ENCODE results near the gene CFAP65.
A peak's percentile ranks its signal among the peaks of the same experiment; 100 is the strongest.

Gene CFAP65

DNA sequence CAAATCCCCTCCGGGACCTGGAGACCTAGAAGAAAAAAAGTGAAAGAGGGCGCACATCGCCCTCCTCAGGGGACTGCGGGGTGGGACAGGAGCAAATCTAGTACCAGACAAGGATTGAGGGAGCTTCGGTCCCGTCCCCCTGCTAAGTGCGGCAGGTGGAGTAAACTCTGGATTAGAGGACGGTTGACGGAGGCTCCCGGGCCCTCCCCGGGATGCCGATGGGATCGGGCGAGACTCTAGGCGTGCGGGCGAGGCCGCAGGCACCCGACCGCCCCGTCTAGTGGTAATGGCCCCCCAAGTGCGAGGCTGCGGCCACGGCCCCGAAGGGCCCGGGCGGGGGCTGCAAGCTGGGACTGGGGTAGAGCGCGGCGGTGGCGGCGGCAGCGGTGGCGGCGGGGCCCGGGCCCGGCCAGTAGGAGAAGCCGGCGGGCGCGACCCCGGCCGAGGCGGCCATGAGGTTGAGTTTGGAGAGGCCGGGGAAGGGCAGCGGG, 59.9 kb downstream of the CFAP65 start:
- DNase-seq (ENCODE audit: low read depth, low spot score), result no peak
- H3K4me3 ChIP-seq (ENCODE audit: low read depth, low read length), result no peak overlapping the region
- in situ Hi-C loops (cut with HindIII; ENCODE audit: low sequenced_read_pairs), result no loop called here
- TF ChIP-seq, protein P1, sequence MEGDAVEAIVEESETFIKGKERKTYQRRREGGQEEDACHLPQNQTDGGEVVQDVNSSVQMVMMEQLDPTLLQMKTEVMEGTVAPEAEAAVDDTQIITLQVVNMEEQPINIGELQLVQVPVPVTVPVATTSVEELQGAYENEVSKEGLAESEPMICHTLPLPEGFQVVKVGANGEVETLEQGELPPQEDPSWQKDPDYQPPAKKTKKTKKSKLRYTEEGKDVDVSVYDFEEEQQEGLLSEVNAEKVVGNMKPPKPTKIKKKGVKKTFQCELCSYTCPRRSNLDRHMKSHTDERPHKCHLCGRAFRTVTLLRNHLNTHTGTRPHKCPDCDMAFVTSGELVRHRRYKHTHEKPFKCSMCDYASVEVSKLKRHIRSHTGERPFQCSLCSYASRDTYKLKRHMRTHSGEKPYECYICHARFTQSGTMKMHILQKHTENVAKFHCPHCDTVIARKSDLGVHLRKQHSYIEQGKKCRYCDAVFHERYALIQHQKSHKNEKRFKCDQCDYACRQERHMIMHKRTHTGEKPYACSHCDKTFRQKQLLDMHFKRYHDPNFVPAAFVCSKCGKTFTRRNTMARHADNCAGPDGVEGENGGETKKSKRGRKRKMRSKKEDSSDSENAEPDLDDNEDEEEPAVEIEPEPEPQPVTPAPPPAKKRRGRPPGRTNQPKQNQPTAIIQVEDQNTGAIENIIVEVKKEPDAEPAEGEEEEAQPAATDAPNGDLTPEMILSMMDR (IDR thresholded peaks at IDR 0.05; ENCODE audit: low read depth, low read length), result no peak

DNA sequence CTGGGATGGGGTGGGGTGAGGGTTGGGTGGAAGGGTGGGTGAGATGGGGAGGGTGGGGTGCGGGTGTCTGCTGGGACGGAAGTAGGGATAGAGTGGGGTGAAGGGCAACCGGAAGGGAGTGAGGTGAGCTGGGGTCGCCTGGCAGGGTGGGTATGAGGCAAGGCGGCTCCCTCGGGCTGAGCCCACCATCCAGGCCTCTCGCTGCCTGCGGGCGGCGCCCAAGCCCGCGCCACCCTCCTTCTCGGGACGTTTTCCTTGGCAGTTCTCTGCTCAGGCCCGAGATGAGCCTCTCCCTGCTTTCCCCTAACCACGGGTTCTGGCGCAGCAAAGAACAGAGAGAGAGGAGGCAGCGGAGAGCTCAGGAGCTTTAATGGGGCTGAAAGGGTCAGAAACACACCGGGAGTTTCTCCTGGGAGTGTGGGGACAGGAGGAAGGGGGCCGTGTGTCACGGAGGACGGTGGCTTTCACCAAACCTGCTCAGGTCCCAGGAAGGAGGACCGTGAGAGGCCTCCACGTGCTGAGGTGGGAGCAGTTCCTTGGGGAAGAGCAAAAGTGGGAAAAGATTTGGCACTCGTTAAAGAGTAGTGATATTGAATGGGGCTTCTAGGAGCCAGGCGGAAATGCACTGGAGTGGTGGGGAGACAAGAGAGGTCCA, 60.5 kb downstream of the CFAP65 start:
- in situ Hi-C loops (cut with HindIII; ENCODE audit: low sequenced_read_pairs), result no loop called here
- no peak for DNase-seq (ENCODE audit: low read depth, low spot score)
- TF ChIP-seq, protein P1 (IDR thresholded peaks at IDR 0.05; ENCODE audit: low read depth, low read length), result no peak
- H3K4me3 ChIP-seq (ENCODE audit: low read depth, low read length), result no peak overlapping the region

- no peak overlapping the region for H3K4me3 ChIP-seq (ENCODE audit: low read depth, low read length)
- TF ChIP-seq, protein P1 (IDR thresholded peaks at IDR 0.05; ENCODE audit: low read depth, low read length), result peak; percentile 86
- in situ Hi-C loops (cut with HindIII; ENCODE audit: low sequenced_read_pairs), result no loop called here
These were observed 61.2 kb downstream of the CFAP65 start for GRCh38 chr2:218979846-218980734.

DNA sequence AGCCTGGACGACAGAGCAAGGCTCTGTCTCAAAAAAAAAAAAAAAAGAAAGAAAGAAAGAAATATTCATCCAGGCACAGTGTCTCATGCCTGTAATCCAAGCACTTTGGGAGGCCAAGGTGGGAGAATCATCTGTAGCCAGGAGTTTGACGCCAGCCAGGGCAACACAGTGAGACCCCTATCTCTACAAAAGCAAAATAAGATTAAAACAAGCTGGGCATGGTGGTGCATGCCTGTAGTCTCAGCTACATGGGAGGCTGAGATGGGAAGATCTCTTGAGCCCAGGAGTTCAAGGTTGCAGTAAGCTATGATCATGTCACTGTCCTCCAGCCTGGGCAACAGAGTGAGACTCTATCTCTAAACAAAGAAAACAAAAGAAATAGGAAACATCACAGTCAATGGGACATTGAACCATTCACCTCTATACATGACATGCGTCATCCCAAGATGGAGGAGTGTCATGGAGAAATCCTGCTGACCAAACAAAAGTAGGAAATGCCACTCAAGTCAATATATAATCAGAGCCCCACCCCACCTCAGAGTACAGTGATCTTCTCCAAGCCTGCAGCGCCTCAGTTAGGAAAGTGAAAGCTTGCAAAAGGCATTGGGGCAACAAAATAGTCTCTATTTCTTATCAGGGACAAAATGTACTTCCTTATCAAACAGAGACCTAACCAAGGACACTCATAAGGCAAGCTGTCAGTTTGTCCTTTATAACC, 66.1 kb downstream of the CFAP65 start:
- no peak for DNase-seq (ENCODE audit: low read depth, low spot score)
- H3K4me3 ChIP-seq (ENCODE audit: low read depth, low read length), result no peak overlapping the region
- TF ChIP-seq, protein P1 (IDR thresholded peaks at IDR 0.05; ENCODE audit: low read depth, low read length), result no peak
- in situ Hi-C loops (cut with HindIII; ENCODE audit: low sequenced_read_pairs), result no loop called here

More at GRCh38 chr2:218979846-218980734, 61.2 kb downstream of the CFAP65 start:
- DNase-seq (ENCODE audit: low read depth, low spot score), result peak; percentile 69

GRCh38 chr2:218970894-218971293, 70.4 kb downstream of the CFAP65 start:
- no peak overlapping the region for H3K4me3 ChIP-seq (ENCODE audit: low read depth, low read length)
- in situ Hi-C loops (cut with HindIII; ENCODE audit: low sequenced_read_pairs), result no loop called here

More at GRCh38 chr2:218970894-218971293, 70.4 kb downstream of the CFAP65 start:
- DNase-seq (ENCODE audit: low read depth, low spot score), result no peak
- TF ChIP-seq, protein P1 (IDR thresholded peaks at IDR 0.05; ENCODE audit: low read depth, low read length), result no peak

All from astrocyte of the spinal cord (primary cell).